Stomach (tissue), 9 donors: ENCODE data around the gene C1QTNF5. TPM values are rescaled to one million over a fixed set of nuclear protein-coding genes. Genes with fewer than 3 reads are reported as not detected.

Source experiments
- DNase-seq, 2 donors: peaks; one replicate each; pipeline versions ENCODE4 v3.0.0 to v3.0.0-alpha.2; 2013 to 2019
- H3K27ac ChIP-seq, 5 donors: fragments of 200-600 bp in 4 of 5; sonication (generic) in 4 of 5; one replicate each; pipeline ENCODE4 v1.5.1; 2013 to 2019; ENCODE audit warnings: mild to moderate bottlenecking in 1 of 5, moderate library complexity in 1 of 5
- H3K27me3 ChIP-seq, 3 donors: fragments of 200-600 bp; sonication (generic); one replicate each; pipeline ENCODE4 v1.5.1; 2017 to 2019; ENCODE audit warnings: mixed run types in 1 of 3
- H3K36me3 ChIP-seq, 4 donors: fragments of 200-600 bp; sonication (generic); 1 replicate in 3 of 4; 2 replicates in 1 of 4; pipeline ENCODE4 v1.5.1; 2016 to 2019
- H3K4me1 ChIP-seq, 4 donors: fragments of 200-600 bp; sonication (generic); one replicate each; pipeline ENCODE4 v1.5.1; 2016 to 2019
- H3K4me3 ChIP-seq, 4 donors: fragments of 200-600 bp; sonication (generic) in 3 of 4; one replicate each; pipeline ENCODE4 v1.5.1; 2016 to 2019; ENCODE audit warnings: mild to moderate bottlenecking in 1 of 4
- H3K9me3 ChIP-seq, 4 donors: fragments of 200-600 bp; sonication (generic); one replicate each; pipeline ENCODE4 v1.5.1; 2016 to 2019
- CTCF ChIP-seq, 7 experiments: fragments of 450-650 bp in 4 of 7; fragments of 200-600 bp in 3 of 7; sonication (generic) in 3 of 7; IDR thresholded peaks; one replicate each; pipeline ENCODE4 v1.5.1; 2016 to 2019; ENCODE audit warnings: antibody characterized with exemption in 7 of 7, control low read depth in 2 of 7, mild to moderate bottlenecking in 1 of 7
- EP300 ChIP-seq: sonication (generic); formaldehyde crosslinking; IDR thresholded peaks from one replicate; pipeline ENCODE4 v1.6.1; 2017; ENCODE audit warnings: antibody characterized with exemption
- POLR2A ChIP-seq, 4 donors: fragments of 450-650 bp; IDR thresholded peaks; one replicate each; pipeline ENCODE4 v1.6.1; 2016; ENCODE audit warnings: antibody characterized with exemption in 4 of 4, control low read depth in 2 of 4, mild to moderate bottlenecking in 1 of 4, moderate library complexity in 1 of 4
- POLR2AphosphoS5 ChIP-seq, 3 donors: sonication (generic); formaldehyde crosslinking; IDR thresholded peaks; one replicate each; pipeline ENCODE4 v1.6.1; 2016; ENCODE audit warnings: antibody characterized with exemption in 3 of 3
- WGBS, 5 donors: extraction: QIAGEN DNeasy Blood & Tissue Kit in 3 of 5; methylation state at CpG; one replicate each; pipeline versions ENCODE4 v1.1.5 to v1.1.7; 2013 to 2018; 5-methylcytosine and 5-hydroxymethylcytosine counted together
- intact Hi-C: fragments of 100-400 bp; cut with DNase I; formaldehyde crosslinking; loops from one replicate; pipeline ENCODE4 v1.15.1; 2023; ENCODE audit warnings: low total_unique reads
- polyA plus RNA-seq, 3 donors: library from polyadenylated mRNA; stranded (reverse); fragments of 200-250 nt; gene quantifications; one replicate each; pipeline ENCODE4 v1.2.3, GENCODE V29; 2013
- total RNA-seq, 5 donors: library from RNA; depleted of rRNA; stranded (reverse); fragments of >200 nt; gene quantifications; one replicate each; pipeline versions ENCODE4 v1.1.0 to v1.2.3, GENCODE V29; 2014 to 2016
- donor health status: healthy with polysubstance abuse.
- donor health status: Bipolar disorder and iron deficiency.
- donor health status: healthy.

The C1QTNF5 gene
- total and polyA plus RNA-seq, 8 donors, result 11.4 to 169 (median 19.0) TPM

- intact Hi-C loops, result no loop called here
- Histone ChIP-seq H3K27ac (peak overlapping the region in 2 of 5 donors; percentile 85 to 96), H3K4me3 (peak overlapping the region in 3 of 4 donors; percentile 82 to 100 (median 96)), H3K9me3 (no peaks in the 10 kb centered on the region), H3K4me1 (peaks cover 54 to 70% (median 64%) of the 10 kb centered on the region in 4 donors), H3K36me3 (peaks cover 7 to 17% (median 12%) of the 10 kb centered on the region in 4 donors), H3K27me3 (peaks cover 0 to 24% (median 16%) of the 10 kb centered on the region in 3 donors)
- peak in 1 of 2 donors; percentile 20 for DNase-seq
- WGBS, 5 donors, result 84 to 91% (median 89%) methylated on average over 30 of the region's 30 CpGs
- TF ChIP-seq POLR2AphosphoS5 (IDR thresholded peaks at IDR 0.05), result no peak
- TF ChIP-seq EP300, result no peak
- no peak for TF ChIP-seq POLR2A (IDR thresholded peaks at IDR 0.05)
- TF ChIP-seq CTCF (IDR thresholded peaks at IDR 0.05), result no peak
Observed at GRCh38 chr11:119335655-119336543, 4.8 kb downstream of the C1QTNF5 start.

- 63 to 71% (median 64%) methylated on average over 10 to 15 of the region's 15 CpGs for WGBS, 5 donors
- Histone ChIP-seq H3K36me3 (peaks cover 7 to 17% (median 12%) of the 10 kb centered on the region in 4 donors), H3K9me3 (no peaks in the 10 kb centered on the region), H3K4me3 (peak overlapping the region; percentile 81 to 100 (median 89)), H3K4me1 (peaks cover 48 to 63% (median 57%) of the 10 kb centered on the region in 4 donors), H3K27ac (peak overlapping the region in 4 of 5 donors; percentile 83 to 95 (median 90)), H3K27me3 (peaks cover 0 to 16% (median 10%) of the 10 kb centered on the region in 3 donors)
- DNase-seq, result peak in 1 of 2 donors; percentile 16
- intact Hi-C loops, result no loop called here
- TF ChIP-seq POLR2A (IDR thresholded peaks at IDR 0.05) (no peak), POLR2AphosphoS5 (IDR thresholded peaks at IDR 0.05) (no peak), EP300 (no peak), CTCF (IDR thresholded peaks at IDR 0.05) (no peak)
Observed at GRCh38 chr11:119335091-119335654, 5.5 kb downstream of the C1QTNF5 start.

- peak within 1 kb of the TSS; percentile 83 to 95 (median 89) for H3K27ac ChIP-seq
- H3K4me3 ChIP-seq, result peak within 1 kb of the TSS; percentile 81 to 100 (median 89)
- peaks cover 0 to 8% (median 2%) of the 10 kb centered on the region in 3 donors for H3K27me3 ChIP-seq
- peaks cover 7 to 17% (median 12%) of the 10 kb centered on the region in 4 donors for H3K36me3 ChIP-seq
- H3K9me3 ChIP-seq, result no peaks in the 10 kb centered on the region
- 0 to 1% (median 0%) methylated on average over 46 to 54 of the region's 54 CpGs for WGBS, 5 donors
- TF ChIP-seq CTCF (IDR thresholded peaks at IDR 0.05), result no peak
- no peak for TF ChIP-seq POLR2A (IDR thresholded peaks at IDR 0.05)
- TF ChIP-seq POLR2AphosphoS5 (IDR thresholded peaks at IDR 0.05), result peak; percentile 34 to 93 (median 78)
- H3K4me1 ChIP-seq, result peaks cover 41 to 55% (median 48%) of the 10 kb centered on the region in 4 donors
- DNase-seq, result peak; percentile 95 to 99
- intact Hi-C loops, result no loop called here
Observed at GRCh38 chr11:119334174-119334930, 6.3 kb downstream of the C1QTNF5 start, which contains the start of gene RNF26. Gene RNF26 (plus strand): TSS chr11:119334527. CDS start chr11:119335123, 596 bp downstream.
